ENCODE measurements around the gene AK4.
"Not testable (repeated sequence)": the region's sequence is repeated elsewhere in the genome, so short reads cannot be mapped to it uniquely, and the experiment has no call there.

The AK4 gene

DNA sequence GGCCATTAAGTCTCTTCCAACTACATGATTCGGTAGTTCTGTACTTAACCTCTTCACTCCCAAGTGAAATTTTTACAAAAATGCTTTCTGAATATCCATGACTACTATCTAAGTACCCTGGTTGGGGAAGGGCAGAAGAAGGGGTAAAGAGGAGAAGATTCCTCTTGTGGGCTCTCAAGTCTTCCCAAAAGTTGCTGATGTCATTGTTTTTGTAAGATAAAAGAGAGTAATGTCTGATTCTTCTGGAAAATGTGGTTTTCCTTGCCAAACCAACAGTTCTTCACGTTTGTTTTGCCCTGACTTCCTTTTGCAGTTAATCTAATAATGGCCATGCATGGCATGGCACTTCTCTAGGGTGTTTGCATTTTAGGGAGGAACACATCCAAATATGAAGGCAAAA lies 34.7 kb upstream of the AK4 start:
- Histone ChIP-seq H3K4me3 (no peak overlapping the region), H3K27ac (no peak overlapping the region)
- DNase-seq (ENCODE audit: low spot score): no peak
- TF ChIP-seq, protein P1, sequence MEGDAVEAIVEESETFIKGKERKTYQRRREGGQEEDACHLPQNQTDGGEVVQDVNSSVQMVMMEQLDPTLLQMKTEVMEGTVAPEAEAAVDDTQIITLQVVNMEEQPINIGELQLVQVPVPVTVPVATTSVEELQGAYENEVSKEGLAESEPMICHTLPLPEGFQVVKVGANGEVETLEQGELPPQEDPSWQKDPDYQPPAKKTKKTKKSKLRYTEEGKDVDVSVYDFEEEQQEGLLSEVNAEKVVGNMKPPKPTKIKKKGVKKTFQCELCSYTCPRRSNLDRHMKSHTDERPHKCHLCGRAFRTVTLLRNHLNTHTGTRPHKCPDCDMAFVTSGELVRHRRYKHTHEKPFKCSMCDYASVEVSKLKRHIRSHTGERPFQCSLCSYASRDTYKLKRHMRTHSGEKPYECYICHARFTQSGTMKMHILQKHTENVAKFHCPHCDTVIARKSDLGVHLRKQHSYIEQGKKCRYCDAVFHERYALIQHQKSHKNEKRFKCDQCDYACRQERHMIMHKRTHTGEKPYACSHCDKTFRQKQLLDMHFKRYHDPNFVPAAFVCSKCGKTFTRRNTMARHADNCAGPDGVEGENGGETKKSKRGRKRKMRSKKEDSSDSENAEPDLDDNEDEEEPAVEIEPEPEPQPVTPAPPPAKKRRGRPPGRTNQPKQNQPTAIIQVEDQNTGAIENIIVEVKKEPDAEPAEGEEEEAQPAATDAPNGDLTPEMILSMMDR (IDR thresholded peaks at IDR 0.05): no peak

DNA sequence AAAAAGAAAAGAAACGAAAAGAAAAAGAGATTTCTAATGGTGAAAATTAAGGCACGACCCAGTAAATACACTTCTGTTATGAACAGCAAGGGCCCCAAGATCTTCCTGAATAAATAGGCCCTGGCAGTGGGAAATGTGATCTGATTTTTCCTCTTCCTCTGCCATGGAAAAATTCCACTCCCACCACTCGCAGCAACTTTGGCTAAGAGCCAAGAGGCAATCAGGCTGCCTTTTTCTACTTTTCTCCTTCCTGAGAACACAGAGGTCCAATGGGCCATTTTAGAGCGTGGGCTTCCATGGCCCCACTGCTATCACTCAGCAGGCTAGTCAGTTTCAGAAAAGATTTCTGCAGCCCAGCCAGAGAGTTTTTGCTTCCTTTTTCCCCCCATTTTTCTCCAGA lies 33.7 kb upstream of the AK4 start:
- H3K27ac ChIP-seq: peak overlapping the region; percentile 9 to 27
- no peak for DNase-seq (ENCODE audit: low spot score)

DNA sequence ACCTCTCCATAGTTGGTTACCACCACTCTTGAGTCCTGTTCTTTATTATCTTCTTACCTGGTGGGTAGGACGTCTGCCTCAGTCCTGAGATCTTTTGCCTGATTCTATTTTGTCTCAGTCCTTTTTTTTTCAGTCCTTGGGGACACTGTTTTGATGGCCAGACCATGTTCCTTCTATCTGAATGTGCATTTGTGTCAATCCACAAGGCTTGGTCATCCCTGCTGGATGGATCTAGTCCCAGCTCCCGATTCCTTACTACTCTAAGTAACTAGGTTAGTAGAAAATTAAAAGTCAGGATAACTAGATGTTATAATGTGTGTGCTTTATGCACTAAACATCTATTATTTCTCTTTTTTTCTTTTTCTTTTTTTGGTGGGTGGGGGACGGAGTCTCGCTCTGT lies 28.1 kb upstream of the AK4 start:
- DNase-seq (ENCODE audit: low spot score): no peak
- Histone ChIP-seq H3K27ac (no peak overlapping the region), H3K4me3 (no peak overlapping the region)
- TF ChIP-seq, protein P1 (IDR thresholded peaks at IDR 0.05): no peak

More for the DNA sequence above, 33.7 kb upstream of the AK4 start:
- TF ChIP-seq, protein P1 (IDR thresholded peaks at IDR 0.05): no peak
- H3K4me3 ChIP-seq: no peak overlapping the region

DNA sequence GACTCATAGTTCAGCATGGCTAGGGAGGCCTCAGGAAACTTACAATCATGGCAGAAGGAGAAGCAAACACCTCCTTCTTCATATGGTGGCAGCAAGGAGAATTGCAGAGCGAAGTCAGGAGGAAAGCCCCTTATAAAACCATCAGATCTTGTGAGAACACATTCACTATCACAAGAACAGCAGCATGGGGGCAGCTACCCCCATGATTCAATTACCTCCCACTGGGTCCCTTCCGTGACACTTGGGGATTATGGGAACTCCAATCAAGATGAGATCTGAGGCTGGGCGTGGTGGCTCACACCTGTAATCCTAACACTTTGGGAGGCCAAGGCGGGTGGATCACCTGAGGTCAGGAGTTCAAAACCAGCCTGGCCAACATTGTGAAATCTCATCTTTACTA lies 18.9 kb upstream of the AK4 start:
- DNase-seq (ENCODE audit: low spot score); H3K4me3 ChIP-seq; H3K27ac ChIP-seq: not testable (repeated sequence)

DNA sequence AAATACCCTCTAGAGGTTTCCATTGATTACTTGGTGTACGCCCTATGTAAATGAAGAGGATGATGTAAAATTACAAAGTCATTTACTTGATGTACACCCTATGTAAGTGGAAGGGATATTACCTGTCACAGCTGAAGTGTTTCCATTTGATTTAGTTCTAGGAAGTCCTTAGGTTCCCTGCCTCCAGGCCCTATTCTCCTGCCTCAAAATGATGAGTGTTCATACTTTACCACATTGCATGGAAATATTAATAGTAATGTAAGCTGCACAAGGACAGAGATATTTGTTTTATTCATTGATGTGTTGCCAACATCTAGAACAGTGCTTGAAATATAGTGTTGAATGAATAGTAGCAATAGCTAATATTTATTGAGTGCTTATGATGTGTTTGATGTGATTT lies 9.5 kb upstream of the AK4 start:
- TF ChIP-seq, protein P1 (IDR thresholded peaks at IDR 0.05): no peak
- H3K27ac ChIP-seq: no peak overlapping the region
- no peak for DNase-seq (ENCODE audit: low spot score)
- no peak overlapping the region for H3K4me3 ChIP-seq

DNA sequence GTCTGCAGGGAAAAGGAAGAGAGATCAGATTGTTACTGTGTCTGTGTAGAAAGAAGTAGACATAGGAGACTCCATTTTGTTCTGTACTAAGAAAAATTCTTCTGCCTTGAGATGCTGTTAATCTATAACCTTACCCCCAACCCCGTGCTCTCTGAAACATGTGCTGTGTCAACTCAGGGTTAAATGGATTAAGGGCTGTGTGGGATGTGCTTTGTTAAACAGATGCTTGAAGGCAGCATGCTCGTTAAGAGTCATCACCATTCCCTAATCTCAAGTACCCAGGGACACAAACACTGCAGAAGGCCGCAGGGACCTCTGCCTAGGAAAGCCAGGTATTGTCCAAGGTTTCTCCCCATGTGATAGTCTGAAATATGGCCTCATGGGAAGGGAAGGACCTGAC lies 8.2 kb upstream of the AK4 start:
- not testable (repeated sequence) for DNase-seq (ENCODE audit: low spot score); H3K4me3 ChIP-seq; H3K27ac ChIP-seq

DNA sequence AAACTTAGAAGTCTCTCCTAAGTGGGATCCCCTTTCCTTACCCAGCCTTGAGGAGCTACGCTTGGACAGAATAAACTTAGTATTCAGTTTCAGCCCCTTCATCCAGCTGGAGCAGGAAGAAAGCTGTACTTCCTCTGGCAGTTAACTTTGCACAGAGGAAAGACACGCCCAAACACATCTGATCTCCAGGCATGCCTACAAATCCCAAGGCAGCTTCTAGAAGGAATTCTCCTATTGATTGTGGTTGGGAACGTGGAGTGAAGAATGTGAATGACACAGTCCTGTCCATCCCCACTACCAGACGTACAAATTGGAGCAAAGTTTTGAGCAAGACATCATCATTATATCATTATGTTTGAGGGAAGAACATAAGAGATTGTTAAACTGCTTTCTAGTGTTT lies 6.6 kb upstream of the AK4 start:
- Histone ChIP-seq H3K27ac (no peak overlapping the region), H3K4me3 (no peak overlapping the region)
- TF ChIP-seq, protein P1 (IDR thresholded peaks at IDR 0.05): no peak
- no peak for DNase-seq (ENCODE audit: low spot score)

DNA sequence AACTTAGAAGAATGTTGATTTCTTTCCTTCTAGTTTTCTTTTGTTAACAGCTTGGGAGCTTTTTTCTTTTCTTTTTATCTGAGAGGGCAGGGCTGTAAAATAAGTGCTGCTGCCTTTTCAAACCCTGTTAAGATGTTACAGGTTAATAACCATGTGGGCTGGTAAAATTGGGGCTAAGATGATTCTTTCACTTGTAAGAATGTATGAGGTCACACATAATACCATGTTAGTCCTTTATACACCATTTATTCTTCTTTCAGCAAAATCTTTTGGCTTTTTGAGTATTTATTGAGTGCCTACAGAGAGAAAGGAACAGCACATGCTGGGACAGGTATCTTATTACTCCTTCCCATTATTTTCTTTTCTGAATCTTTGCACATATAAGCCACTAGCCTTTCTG lies 6.1 kb upstream of the AK4 start:
- H3K4me3 ChIP-seq: no peak overlapping the region
- no peak for DNase-seq (ENCODE audit: low spot score)
- no peak overlapping the region for H3K27ac ChIP-seq
- TF ChIP-seq, protein P1 (IDR thresholded peaks at IDR 0.05): no peak

DNA sequence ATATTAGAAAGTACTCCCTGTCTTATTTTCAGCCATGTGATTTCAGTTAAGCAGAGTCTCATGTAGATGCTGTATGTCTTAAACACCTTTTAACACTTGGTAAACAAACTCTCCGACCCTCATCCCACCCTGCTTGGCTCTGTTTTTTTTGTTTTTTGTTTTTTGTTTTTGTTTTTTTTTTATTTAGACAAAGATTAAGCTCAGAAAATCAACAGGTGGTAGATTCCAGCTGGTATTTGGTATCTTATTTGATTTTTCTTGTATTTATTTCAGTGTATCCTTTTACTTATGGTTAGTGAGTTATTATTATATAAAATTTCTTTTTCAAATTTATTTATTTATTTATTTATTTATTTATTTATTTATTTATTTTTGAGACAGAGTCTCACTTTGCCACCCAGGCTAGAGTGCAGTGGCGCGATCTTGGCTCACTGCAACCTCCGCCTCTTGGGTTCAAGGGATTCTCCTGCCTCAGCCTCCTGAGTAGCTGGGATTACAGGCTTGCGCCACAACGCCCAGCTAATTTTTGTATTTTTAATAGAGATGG lies 4.8 kb upstream of the AK4 start:
- not testable (repeated sequence) for H3K27ac ChIP-seq; H3K4me3 ChIP-seq; DNase-seq (ENCODE audit: low spot score)

Data from coronary artery (tissue), 2 donors.